GM19467 (cell line): Measurements from ENCODE around the gene ENDOV.

ENCODE experiments used
- ATAC-seq: cut with Tn5 transposase; IDR thresholded peaks from one replicate; pipeline ENCODE4 v1.9.1; 2021; ENCODE audit warnings: mild to moderate bottlenecking, moderate library complexity; ENCODE audit not compliant: unreplicated experiment

Gene ENDOV

DNA sequence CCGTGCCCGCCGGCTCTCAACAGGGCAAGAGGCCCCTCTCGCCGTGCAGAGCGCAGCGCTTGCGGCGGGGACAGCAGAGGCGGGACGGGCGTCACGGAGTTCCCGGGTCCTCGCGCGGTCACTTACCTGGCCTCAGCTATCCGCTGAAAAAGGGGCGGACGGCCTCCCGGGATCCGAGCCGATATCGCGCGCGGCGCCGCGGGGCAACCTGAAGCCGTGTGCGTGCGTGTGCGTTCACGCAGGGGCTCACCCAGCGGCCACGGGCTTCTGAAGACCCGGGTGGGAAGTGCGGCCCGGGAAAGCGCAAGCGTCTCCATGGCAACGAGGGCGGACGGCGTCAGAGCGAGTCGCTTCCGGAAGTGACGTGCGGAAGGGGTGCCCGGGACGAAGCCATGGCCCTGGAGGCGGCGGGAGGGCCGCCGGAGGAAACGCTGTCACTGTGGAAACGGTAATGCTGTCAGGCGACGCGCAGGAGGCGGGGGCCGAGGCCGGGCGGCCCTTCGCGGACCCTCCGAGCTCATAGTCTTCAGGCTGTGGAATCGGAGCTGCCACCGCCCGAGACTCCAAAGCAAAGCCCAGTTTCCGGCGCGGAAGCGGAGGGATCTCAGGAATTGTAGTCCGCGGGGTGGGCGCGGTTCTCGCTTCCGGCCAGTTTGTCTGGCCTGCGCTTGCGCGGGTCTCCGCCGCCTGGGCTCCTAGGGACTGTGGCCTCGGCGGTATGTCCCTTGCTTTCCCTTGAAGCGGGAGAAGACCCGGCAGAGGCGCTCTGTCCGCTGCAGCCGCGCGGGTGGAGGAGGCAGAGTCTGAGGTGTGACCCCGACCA is at the start of gene ENDOV:
Gene ENDOV, plus strand, starts transcription at position 365 of the 823 bp plus-strand sequence. Its CDS starts 28 bp downstream, at position 393.
- peak; percentile 98 for ATAC-seq

DNA sequence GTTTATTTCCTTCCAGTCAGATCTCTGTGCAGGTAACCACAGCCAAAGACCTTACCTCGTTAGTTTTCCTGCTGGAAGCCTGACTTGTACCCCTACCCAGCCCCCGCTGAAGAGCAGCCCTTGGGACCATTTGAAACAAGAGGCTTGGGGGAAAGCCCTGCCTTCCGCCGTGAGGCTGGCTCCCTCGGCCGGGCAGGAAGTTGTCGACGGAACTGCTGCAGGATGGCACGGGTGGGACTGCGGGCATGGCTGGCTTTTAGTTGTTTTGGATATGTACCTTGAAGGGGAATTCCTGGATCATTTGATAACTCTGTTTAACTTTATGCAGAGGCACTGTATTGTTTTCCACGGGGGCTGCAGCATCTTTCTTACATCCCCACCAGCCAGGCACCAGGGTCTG is 49.0 kb upstream of the ENDOV start:
- ATAC-seq = no peak

DNA sequence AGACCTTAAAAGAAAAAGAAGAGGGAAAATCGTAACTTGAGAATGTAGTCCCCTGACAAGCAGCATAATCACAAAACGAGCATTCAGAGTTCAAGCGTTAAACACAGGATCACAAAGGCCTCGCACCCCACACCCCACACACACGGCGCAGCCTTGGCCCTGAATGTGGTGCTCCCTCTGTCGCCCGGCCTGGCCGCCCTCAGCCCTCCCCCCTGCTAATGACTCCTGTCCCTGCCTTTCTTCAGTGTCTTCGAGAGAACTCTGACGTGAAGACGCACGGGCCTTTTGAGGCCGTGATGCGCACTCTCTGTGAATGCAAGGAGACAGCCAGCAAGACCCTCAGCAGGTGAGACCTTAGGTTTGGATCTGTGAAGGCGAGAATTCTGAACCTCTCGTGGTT is 47.5 kb upstream of the ENDOV start:
- no peak for ATAC-seq

DNA sequence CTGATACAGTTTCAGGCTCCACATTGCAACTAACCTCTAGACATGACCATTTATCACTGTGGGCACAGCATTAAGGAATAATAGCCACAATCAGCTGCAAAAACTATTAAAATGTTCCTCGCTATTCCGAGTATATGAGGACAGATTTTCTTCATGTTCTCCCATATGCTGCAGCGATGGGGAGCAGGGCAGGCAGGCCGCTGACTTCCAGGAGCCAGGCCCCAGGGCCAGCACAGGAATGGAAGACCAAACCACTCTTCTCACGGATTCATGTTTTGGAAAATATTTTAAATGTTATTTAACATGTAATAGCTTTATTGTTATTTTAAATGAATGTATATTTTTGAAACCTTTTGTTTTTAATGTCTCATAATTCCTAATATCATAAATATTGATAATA is 43.8 kb upstream of the ENDOV start:
- ATAC-seq = no peak

DNA sequence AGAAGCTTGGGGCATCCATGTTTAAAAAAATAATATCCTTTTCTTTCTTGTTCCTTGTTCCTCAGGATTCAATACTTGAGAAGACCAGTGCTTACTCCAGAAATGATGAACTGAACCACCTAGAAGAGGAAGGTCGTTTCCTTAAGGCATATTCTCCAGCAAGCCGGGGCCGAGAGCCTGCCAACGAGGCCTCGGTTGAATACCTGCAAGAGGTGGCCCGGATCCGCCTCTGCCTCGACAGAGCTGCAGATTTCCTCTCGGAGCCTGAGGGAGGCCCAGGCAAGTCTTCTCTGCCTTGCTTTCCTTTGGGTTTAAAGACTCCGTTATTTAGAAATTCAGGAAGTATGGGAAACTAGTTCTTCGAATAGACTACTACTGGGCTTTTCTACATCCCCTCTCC is 42.5 kb upstream of the ENDOV start:
- no peak for ATAC-seq

DNA sequence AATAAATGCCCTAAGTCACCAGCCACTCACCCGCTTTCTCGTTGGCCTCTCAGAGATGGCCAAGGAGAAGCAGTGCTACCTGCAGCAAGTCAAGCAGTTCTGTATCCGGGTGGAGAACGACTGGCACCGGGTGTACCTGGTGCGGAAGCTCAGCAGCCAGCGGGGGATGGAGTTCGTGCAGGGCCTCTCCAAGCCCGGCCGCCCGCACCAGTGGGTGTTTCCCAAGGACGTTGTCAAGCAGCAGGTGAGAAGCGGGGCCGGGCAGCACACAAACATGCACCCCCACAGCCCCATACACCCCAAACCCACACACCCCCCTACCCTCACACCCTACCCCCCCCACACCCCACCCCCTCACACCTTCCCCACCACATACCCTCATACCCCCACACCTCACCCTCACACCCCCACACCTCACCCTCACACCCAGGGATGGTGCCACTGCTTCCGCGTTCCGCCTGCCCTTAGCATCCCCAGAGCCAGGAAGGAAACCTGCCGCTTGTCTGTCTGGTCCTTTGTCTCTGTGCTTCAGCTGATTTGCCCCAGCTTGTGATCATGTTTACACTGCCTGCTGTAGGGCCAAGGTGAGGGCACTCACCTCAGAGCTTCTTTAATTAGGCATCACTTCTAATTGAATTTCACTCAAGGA is 41.9 kb upstream of the ENDOV start:
- no peak for ATAC-seq

DNA sequence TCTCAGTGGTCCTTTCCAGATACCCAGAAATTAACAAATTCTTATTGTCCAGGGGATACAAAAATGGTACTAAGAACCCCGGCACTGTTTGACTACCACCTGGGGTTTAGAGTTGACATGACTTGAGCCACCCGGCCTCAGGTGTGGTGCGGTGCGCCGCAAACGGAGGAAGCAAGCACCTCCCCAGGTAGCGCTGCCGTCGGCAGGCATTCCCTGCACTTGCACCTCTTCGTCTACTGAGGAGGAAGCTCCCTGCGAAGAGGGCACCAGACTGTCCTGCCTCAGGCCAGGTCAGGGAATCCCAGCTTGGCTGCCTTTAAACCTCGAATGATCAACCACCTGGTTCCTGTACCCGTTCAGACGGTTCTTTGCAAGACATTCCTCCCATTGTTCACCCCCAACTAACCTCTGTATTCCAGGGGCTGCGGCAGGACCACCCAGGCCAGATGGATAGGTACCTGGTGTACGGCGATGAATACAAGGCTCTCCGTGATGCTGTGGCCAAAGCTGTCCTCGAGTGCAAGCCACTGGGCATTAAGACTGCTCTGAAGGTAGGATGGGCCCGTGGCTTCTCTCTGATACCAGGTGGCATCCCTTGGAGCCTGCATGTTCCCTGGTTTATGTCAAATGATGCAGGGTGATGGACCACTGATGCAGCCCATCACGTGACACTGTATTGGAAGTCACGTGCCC is 40.8 kb upstream of the ENDOV start:
- ATAC-seq = no peak

DNA sequence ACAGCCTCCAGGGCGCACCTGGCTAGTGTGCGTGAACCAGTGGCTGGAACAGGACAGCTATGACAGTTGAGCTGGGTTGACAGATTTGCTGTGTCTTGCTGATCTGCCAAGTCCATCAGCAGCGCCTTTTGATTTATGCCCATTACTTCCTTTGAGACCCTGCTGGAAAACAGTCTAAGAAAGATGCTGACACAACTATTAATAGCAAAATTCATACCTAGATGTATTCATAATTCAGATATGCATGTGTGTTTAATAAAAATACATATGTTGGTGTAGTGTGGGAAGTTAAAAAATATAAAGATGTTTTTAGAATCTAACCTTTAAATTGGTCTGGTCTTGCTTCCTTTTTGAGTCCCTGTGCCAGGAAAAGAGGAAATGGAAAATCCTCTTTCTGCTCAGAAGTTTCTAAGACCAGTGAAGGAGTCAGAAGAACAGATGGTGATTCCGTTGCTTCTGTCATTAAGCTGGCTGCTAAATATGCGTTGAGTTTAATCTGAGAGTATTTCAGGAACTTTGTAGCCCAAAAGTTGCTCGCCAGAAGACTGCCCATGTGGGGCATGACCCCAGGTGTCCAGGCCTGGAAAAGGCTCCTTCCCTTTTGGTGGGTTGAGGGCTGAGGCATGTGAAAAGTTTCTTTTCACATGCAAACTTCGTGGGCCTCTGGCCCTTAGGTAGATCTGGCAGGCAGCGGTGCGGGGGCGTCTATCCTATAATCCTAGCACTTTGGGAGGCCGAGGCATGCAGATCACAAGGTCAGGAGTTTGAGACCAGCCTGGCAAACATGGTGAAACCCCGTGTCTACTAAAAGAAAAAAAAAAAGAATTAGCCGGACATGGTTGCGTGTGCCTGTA is 40.0 kb upstream of the ENDOV start:
- no peak for ATAC-seq

DNA sequence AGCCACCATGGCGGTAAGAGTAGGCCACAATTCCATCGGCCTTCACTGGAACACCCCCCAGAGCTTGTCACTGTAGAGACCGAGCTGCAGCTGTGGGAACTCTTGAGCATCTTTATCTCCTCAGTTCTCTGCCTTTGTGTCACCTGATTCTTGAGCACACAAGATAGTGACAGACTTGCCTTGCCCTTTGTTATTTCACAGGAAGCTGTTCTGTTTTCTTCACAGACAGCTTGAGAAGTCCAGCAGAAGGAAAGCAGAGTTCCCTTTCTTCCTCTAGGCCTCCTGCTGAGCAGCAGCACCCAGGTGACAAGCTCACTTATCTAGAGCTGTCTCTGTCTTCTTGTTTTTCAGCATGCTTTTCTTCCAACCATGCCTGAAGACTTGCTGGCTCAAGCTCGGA is 38.4 kb upstream of the ENDOV start:
- no peak for ATAC-seq

DNA sequence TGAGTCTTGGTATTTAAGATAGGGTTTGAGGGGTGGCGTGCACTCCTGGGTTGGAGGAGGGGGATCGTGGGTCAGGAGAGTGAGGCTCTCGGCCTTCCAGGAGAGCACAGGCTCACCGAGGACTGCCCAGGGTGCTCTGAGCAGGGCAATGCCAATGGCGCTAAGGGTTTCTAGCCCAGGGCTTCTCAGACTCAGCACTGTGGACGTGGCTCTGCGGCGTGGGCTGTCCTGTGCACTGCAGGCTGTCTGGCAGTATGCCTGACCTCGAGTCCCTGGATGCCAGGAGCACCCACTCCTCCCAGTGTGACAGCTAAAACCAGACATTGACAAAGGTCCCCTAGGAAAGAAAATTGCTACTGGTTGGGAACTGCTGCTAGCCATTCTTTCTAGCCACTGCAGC is 37.2 kb upstream of the ENDOV start:
- no peak for ATAC-seq

DNA sequence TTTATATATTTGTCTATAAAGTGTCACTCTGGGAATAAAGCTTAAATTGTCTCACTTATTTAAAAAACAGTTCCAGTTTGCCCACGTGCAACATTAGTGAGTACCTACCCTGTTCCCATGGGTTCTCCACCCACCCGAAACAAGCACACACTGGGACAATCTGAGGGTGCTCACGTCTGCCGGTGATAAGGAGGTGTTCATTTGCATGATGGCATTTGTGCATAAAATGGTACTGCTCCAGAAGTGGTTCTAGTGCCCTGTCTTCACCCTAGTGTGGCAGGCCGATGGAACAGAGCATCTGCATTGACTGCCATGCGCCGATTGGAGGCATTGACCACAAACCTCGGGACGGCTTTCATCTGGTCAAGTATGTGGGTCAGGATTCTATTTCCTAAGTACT is 35.6 kb upstream of the ENDOV start:
- no peak for ATAC-seq

DNA sequence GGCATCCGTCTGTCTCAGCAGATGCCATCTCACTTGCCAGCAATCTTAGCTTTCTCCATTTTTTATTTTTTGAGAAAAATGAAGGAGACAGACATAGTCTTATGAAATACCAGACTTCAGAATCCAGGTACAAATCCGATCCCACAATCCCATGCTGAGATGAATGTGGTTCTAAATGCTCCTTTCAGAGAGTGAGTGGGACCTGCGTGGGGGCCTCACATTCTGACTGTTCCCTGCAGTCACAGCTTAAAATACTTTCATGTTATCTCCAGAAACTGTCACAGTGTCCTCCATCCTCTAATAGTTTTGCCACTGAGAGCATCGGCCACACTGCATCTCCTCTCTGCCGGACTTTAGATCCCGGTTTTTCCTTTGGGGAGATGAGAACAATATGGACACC is 34.9 kb upstream of the ENDOV start:
- ATAC-seq = no peak

DNA sequence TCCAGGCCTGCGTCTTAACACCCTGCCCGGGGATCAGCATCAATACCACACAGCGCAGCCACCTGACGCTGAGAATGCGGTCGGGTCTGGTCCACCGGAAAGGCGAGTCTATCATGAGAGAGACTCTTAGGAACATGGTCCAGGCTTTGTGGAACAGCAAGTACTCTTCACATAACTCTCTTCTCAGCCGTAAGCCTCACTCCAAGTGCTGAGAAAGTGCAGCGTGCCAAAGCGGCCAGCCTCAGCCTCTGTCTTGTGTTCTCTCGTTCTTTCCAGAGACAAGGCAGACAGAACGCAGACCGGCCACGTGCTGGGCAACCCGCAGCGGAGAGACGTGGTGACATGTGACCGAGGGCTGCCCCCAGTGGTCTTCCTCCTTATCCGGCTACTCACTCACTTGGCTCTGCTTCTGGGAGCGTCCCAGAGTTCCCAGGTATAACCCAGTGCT is 34.4 kb upstream of the ENDOV start:
- ATAC-seq = no peak

DNA sequence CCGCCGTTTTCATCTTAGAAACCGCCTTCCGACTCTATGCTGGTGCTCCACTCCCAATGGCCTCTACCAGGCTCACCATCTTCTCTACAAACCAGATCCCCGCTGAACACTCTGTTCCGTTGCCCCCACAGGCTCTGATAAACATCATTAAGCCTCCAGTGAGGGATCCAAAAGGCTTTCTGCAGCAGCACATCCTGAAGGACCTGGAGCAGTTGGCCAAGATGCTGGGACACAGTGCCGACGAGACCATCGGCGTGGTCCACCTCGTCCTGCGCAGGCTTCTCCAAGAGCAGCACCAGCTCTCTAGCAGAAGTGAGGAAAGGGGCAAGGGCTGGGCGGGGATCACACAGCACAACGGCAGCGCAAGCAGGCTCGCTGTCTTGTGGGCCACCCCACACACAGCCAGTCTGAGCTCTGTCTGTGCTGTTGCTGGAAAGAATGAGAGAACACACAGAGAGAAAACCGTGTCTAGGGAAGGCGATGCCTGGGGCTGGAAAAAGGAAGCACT is 33.5 kb upstream of the ENDOV start:
- ATAC-seq = no peak

DNA sequence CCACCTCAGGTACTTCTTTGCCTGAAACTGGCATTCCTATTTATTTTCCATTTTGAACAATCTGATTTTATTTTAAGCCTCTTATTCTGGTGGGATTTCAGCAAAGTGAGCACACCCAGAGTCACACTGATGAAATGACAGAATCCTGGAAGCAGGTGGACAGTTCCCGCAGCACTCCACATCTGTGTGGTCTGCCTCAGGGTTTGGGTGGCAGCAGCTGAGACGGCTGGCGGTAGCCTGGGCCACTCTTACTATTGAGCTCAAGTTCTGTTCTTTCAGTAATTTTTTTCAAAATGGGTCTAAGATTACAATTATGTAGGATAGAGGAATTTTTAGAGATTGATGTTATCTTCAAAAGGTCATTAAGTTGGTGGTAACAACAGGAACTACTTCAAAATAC is 32.5 kb upstream of the ENDOV start:
- ATAC-seq = no peak

DNA sequence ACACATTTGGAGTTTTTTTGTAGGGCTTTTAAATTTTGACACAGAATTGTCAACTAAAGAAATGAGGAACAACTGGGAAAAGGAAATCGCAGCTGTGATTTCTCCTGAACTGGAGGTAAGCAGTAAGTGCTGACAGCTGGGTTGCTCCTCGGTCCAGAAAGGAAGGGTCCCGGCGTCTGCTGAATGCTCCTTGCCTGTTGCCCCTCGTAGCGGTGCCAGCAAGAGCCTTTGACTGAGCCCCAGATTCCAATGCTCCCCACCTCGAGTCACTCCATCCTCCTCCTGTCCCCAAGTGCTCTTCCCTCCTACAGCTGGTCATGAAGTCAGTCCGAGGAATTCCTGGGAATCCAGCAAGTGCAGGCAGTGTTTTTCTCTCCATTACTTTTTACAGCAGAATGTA is 32.0 kb upstream of the ENDOV start:
- ATAC-seq = no peak

DNA sequence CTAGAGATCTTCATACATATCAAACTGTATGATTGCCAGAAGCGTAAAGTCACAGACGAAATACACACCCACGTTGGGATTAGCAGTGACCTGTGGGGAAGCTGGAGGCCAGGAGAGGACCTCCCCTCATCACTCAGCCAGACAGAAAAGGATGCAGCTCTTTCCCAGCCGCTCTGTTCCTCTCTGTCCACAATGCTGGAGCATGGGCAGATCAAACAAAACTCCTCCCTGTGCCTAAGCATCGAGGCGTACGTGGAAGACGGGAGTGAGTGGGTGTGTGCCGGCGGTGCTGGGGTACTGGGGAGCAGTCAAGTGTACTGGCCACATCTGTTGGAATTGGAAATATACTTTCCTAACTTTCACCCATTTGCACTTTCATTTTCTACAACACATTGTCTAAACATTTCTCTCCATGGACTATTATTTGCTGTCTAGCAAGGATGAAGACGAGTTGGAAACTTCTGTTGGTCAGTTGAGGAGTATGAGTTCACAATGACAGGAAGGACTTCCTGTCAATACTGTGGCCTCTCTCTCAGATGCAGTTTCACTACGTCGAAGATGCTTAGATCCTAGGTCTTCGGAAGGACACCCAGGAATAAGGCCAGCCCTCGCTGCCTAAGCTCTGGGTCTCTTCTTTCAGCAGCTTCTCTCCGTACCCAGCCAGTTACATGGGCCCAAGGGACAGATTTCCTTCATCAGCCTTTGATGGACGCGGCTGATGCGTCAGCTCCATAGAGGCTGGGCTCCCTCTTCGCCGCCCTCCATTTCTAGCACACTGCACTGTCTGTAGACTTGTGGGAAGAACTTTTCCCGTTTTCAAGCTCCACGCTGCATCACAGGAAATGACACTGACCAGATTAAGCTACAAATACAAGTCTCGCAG is 30.6 kb upstream of the ENDOV start:
- ATAC-seq = no peak

DNA sequence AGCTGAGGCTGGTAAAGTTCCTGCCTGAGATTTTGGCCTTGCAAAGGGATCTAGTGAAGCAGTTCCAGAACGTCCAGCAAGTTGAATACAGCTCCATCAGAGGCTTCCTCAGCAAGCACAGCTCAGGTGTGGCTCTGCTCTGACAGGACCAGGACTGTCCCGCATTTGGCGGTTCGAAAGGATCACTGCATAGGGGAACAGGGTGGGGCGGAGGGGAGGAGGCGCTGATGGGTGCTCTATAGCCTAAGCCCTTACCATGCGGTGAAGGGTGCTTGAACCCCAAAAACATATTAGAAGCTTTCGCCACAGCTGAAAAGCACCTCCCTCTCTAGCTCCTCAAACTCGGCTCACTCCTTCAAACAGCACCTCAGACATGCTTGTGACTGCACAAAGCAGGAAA is 29.9 kb upstream of the ENDOV start:
- ATAC-seq = no peak

DNA sequence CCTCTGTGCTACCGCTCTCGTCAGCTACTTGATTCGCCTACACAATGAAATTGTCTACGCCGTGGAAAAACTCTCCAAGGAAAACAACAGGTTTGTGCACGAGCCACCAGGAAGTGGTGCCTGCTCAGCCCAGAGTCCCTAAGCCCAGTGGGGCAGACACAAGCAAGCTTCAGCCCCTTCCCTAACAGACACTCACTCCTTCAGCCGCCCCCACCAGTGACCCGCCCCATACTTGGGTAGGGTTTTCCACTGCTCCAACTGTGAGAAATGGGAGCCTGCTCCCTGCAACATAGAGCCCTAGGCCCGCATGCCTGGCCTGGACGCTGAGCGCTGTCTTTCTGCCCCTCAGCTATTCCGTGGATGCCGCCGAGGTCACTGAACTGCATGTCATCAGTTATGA is 28.6 kb upstream of the ENDOV start:
- ATAC-seq = no peak

DNA sequence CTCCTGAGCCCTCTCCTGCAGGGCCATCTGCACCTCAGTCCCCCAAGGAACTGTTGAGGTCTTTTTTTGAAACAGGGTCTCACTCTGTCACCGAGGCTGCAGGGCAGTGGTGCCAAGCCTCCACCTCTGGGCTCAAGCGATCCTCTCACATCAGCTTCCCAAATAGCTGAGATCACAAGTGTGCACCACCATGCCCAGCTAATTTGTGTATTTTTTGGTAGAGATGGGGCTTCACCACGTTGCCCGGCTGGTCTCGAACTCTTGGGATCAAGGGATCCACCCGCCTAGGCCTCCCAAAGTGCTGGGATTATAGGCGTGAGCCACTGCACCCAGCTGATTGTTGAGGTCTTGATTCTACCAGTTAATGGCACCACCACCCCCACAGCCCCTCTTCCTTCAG is 27.9 kb upstream of the ENDOV start:
- ATAC-seq = no peak
